ENCODE measurements around the gene CLOCK.

The CLOCK gene

GRCh38 chr4:55530167-55530566, 16.5 kb downstream of the CLOCK start:
- no peak for DNase-seq (ENCODE audit: low read depth, low spot score)
- in situ Hi-C loops (cut with HindIII; ENCODE audit: low sequenced_read_pairs), result no loop called here
- H3K4me3 ChIP-seq (ENCODE audit: low read depth, low read length), result no peak overlapping the region
- TF ChIP-seq, protein P1, sequence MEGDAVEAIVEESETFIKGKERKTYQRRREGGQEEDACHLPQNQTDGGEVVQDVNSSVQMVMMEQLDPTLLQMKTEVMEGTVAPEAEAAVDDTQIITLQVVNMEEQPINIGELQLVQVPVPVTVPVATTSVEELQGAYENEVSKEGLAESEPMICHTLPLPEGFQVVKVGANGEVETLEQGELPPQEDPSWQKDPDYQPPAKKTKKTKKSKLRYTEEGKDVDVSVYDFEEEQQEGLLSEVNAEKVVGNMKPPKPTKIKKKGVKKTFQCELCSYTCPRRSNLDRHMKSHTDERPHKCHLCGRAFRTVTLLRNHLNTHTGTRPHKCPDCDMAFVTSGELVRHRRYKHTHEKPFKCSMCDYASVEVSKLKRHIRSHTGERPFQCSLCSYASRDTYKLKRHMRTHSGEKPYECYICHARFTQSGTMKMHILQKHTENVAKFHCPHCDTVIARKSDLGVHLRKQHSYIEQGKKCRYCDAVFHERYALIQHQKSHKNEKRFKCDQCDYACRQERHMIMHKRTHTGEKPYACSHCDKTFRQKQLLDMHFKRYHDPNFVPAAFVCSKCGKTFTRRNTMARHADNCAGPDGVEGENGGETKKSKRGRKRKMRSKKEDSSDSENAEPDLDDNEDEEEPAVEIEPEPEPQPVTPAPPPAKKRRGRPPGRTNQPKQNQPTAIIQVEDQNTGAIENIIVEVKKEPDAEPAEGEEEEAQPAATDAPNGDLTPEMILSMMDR (IDR thresholded peaks at IDR 0.05; ENCODE audit: low read depth, low read length), result no peak

DNA sequence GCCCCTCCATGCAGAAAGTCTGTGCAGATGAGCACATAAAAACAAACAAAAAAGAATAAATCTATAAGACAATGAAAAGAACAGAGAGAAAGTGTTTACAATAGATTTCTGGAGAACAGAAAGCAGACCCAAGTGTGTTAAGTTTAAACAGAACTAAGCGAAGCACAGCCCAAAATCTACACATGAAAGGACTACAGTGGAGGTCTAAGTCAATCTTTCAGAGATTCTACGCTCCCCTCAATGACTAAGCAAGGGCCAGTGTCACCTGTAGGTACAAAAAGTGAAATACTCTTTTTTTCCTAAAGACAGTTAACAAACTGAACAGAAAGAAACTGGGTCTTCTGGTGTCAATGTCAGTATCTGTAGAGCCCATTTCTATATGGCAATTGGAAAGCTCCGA, 18.2 kb downstream of the CLOCK start:
- in situ Hi-C loops (cut with HindIII; ENCODE audit: low sequenced_read_pairs), result no loop called here
- H3K4me3 ChIP-seq (ENCODE audit: low read depth, low read length), result no peak overlapping the region
- TF ChIP-seq, protein P1 (IDR thresholded peaks at IDR 0.05; ENCODE audit: low read depth, low read length), result no peak
- DNase-seq (ENCODE audit: low read depth, low spot score), result no peak

DNA sequence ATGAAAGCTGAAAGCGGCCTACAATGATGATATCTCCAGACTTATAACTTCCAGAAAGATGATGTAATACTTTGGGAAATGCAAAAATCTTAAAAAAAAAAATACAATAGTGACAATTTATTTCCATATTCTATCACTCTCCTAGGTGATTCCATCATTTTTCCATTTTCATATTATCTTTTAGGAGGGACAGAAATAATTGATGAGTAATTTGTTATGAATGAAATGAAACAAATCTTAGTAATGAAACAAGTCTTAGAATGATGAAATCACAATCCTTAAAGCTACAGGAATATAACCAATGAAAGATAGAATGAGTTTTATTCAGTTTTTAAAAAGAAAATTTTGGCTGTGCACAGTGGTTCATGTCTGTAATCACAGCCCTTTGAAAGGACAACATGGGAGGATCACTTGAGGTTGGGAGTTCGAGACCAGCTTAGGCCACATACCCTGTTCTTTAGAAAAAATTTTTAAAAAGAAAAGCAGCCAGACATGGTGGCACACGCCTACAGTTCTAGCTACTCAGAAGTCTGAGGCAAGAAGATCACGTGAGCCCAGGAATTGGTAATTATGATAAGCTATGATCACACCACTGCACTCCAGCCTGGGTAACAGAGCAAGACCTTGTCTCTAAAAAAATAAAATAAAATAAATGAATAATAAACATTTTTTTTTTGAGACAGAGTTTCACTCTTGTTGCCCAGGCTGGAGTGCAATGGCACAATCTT, 21.7 kb downstream of the CLOCK start:
- in situ Hi-C loops (cut with HindIII; ENCODE audit: low sequenced_read_pairs), result no loop called here
- TF ChIP-seq, protein P1 (IDR thresholded peaks at IDR 0.05; ENCODE audit: low read depth, low read length), result no peak
- peak; percentile 38 for DNase-seq (ENCODE audit: low read depth, low spot score)
- H3K4me3 ChIP-seq (ENCODE audit: low read depth, low read length), result no peak overlapping the region

DNA sequence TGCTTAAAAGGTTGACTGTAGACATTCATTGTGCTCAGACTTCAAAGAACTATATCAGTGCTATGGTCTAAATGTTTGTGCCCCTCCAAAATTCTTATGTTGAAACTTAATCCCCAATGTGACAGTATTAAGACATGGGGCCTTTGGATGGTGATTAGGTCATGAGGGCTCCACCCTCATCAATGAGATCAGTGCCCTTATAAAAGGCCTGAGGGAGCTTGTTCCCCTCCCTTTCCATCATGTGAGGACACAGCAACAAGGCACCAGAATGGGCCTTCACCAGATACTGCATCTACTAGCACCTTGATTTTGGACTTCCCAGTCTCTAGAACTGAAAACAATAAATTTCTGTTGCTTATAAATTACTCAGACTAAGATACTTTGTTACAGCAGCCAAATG, 28.3 kb downstream of the CLOCK start:
- TF ChIP-seq, protein P1 (IDR thresholded peaks at IDR 0.05; ENCODE audit: low read depth, low read length), result no peak
- DNase-seq (ENCODE audit: low read depth, low spot score), result no peak
- no peak overlapping the region for H3K4me3 ChIP-seq (ENCODE audit: low read depth, low read length)
- in situ Hi-C loops (cut with HindIII; ENCODE audit: low sequenced_read_pairs), result no loop called here

- H3K4me3 ChIP-seq (ENCODE audit: low read depth, low read length), result no peak overlapping the region
- no peak for DNase-seq (ENCODE audit: low read depth, low spot score)
- in situ Hi-C loops (cut with HindIII; ENCODE audit: low sequenced_read_pairs), result no loop called here
- TF ChIP-seq, protein P1 (IDR thresholded peaks at IDR 0.05; ENCODE audit: low read depth, low read length), result no peak
Observed at GRCh38 chr4:55517526-55518229, 29.0 kb downstream of the CLOCK start.

GRCh38 chr4:55512922-55513571, 33.7 kb downstream of the CLOCK start:
- TF ChIP-seq, protein P1 (IDR thresholded peaks at IDR 0.05; ENCODE audit: low read depth, low read length), result no peak
- no peak overlapping the region for H3K4me3 ChIP-seq (ENCODE audit: low read depth, low read length)
- DNase-seq (ENCODE audit: low read depth, low spot score), result no peak
- in situ Hi-C loops (cut with HindIII; ENCODE audit: low sequenced_read_pairs), result no loop called here

Data from astrocyte of the spinal cord (primary cell).